Liver (tissue), 9 donors: ENCODE data around the gene LRCOL1. TPM values are rescaled to one million over a fixed set of nuclear protein-coding genes. Genes with fewer than 3 reads are reported as not detected.

ENCODE experiments used
- DNase-seq: peaks from one replicate; pipeline ENCODE4 v3.0.0-alpha.2; 2017; ENCODE audit warnings: low spot score
- H3K27ac ChIP-seq, 2 donors: one replicate each; pipeline ENCODE4 v1.7.0; 2013; ENCODE audit warnings: inconsistent platforms in 2 of 2, low read length in 2 of 2, control low read depth in 1 of 2, low read depth in 1 of 2, mild to moderate bottlenecking in 1 of 2
- H3K27me3 ChIP-seq, 4 donors: one replicate each; pipeline versions ENCODE4 v1.6.1 to v1.7.0; 2013; ENCODE audit warnings: low read length in 3 of 4, inconsistent platforms in 1 of 4, mild to moderate bottlenecking in 1 of 4, moderate library complexity in 1 of 4; ENCODE audit not compliant: control insufficient read depth in 4 of 4, insufficient read depth in 4 of 4
- H3K36me3 ChIP-seq, 4 donors: one replicate each; pipeline versions ENCODE4 v1.6.1 to v1.7.0; 2013; ENCODE audit warnings: low read length in 3 of 4, mild to moderate bottlenecking in 3 of 4, low read depth in 1 of 4, moderate library complexity in 1 of 4; ENCODE audit not compliant: control insufficient read depth in 4 of 4, insufficient read depth in 3 of 4
- H3K4me1 ChIP-seq, 4 donors: one replicate each; pipeline versions ENCODE4 v1.6.1 to v1.7.0; 2013; ENCODE audit warnings: low read length in 3 of 4, mild to moderate bottlenecking in 3 of 4, moderate library complexity in 1 of 4; ENCODE audit not compliant: control insufficient read depth in 4 of 4, insufficient read depth in 4 of 4
- H3K4me3 ChIP-seq, 3 donors: one replicate each; pipeline versions ENCODE4 v1.6.1 to v1.7.0; 2013; ENCODE audit warnings: low read length in 3 of 3, control low read depth in 1 of 3, low read depth in 1 of 3, mild to moderate bottlenecking in 1 of 3
- H3K9ac ChIP-seq, 2 donors: one replicate each; pipeline ENCODE4 v1.7.0; 2013; ENCODE audit warnings: low read length in 2 of 2, mild to moderate bottlenecking in 2 of 2, moderate library complexity in 2 of 2, control low read depth in 1 of 2, low read depth in 1 of 2
- H3K9me3 ChIP-seq, 4 donors: one replicate each; pipeline versions ENCODE4 v1.6.1 to v1.7.0; 2013; ENCODE audit warnings: low read length in 3 of 4; ENCODE audit not compliant: control insufficient read depth in 4 of 4
- FOXA1 ChIP-seq: IDR thresholded peaks from 2 replicates; pipeline ENCODE4 v1.6.1; 2016; ENCODE audit warnings: antibody characterized with exemption
- FOXA2 ChIP-seq: IDR thresholded peaks from 2 replicates; pipeline ENCODE4 v1.6.1; 2016; ENCODE audit warnings: antibody characterized with exemption
- GABPA ChIP-seq, 2 donors: IDR thresholded peaks in 1 of 2; conservative IDR thresholded peaks in 1 of 2; 2 replicates each; pipeline ENCODE4 v1.6.1; 2016; ENCODE audit warnings: antibody characterized with exemption in 2 of 2, mild to moderate bottlenecking in 1 of 2, moderate library complexity in 1 of 2
- JUND ChIP-seq, 2 donors: IDR thresholded peaks; 2 replicates each; pipeline ENCODE4 v1.6.1; 2016; ENCODE audit warnings: antibody characterized with exemption in 2 of 2
- NR2F2 ChIP-seq: IDR thresholded peaks from 2 replicates; pipeline ENCODE4 v1.6.1; 2016; ENCODE audit warnings: antibody characterized with exemption
- RXRA ChIP-seq, 2 donors: IDR thresholded peaks; 2 replicates each; pipeline ENCODE4 v1.6.1; 2017 to 2018; ENCODE audit warnings: antibody characterized with exemption in 2 of 2, mild to moderate bottlenecking in 1 of 2
- SP1 ChIP-seq: IDR thresholded peaks from 2 replicates; pipeline ENCODE4 v1.6.1; 2018; ENCODE audit warnings: antibody characterized with exemption, mild to moderate bottlenecking
- TAF1 ChIP-seq: conservative IDR thresholded peaks from 2 replicates; pipeline ENCODE4 v1.6.1; 2016; ENCODE audit warnings: antibody characterized with exemption, mild to moderate bottlenecking
- YY1 ChIP-seq: IDR thresholded peaks from 2 replicates; pipeline ENCODE4 v1.6.1; 2016; ENCODE audit warnings: antibody characterized with exemption, mild to moderate bottlenecking
- WGBS: extraction: QIAGEN DNeasy Blood & Tissue Kit; methylation state at CpG from one replicate; pipeline ENCODE4 v1.1.7; 2013; 5-methylcytosine and 5-hydroxymethylcytosine counted together
- polyA plus RNA-seq, 2 donors: library from polyadenylated mRNA; stranded (reverse) in 1 of 2; unstranded in 1 of 2; fragments of 200-250 nt in 1 of 2; fragments of >200 nt in 1 of 2; fragmentation: Nextera tagmentation in 1 of 2; extraction: Ambion mirVana in 1 of 2; gene quantifications; one replicate each; pipeline versions ENCODE4 v1.2.1 to v1.2.3, GENCODE V29; 2013 to 2015
- total RNA-seq, 2 donors: library from RNA; depleted of rRNA; stranded (reverse); fragments of >200 nt; gene quantifications; one replicate each; pipeline ENCODE4 v1.2.3, GENCODE V29; 2014
- TF ChIP-seq, protein P1 (sequence below): IDR thresholded peaks from 2 replicates; pipeline ENCODE4 v1.6.1; 2016; ENCODE audit warnings: antibody characterized with exemption
- TF ChIP-seq, protein P2 (sequence below): fragments of 150-350 bp; IDR thresholded peaks from 2 replicates; pipeline ENCODE4 v1.5.1; 2017; ENCODE audit warnings: improper control_type of control experiment, low read depth, low read length; ENCODE audit not compliant: missing input control
- TF ChIP-seq, protein P3 (sequence below): IDR thresholded peaks from 2 replicates; pipeline ENCODE4 v1.6.1; 2016; ENCODE audit warnings: antibody characterized with exemption, mild to moderate bottlenecking
- TF ChIP-seq, protein P4 (sequence below): IDR thresholded peaks from 2 replicates; pipeline ENCODE4 v1.6.1; 2016; ENCODE audit warnings: antibody characterized with exemption
- TF ChIP-seq, protein P5 (sequence below): IDR thresholded peaks from 2 replicates; pipeline ENCODE4 v1.6.1; 2016; ENCODE audit warnings: antibody characterized with exemption
- donor health status: healthy.
- donor health status: healthy.
- donor health status: healthy.
- donor health status: healthy.
- donor health status: healthy.

LRCOL1 gene
- total and polyA plus RNA-seq, 4 donors = 2.6 to 40.7 (median 5.9) TPM; not detected in 1

DNA sequence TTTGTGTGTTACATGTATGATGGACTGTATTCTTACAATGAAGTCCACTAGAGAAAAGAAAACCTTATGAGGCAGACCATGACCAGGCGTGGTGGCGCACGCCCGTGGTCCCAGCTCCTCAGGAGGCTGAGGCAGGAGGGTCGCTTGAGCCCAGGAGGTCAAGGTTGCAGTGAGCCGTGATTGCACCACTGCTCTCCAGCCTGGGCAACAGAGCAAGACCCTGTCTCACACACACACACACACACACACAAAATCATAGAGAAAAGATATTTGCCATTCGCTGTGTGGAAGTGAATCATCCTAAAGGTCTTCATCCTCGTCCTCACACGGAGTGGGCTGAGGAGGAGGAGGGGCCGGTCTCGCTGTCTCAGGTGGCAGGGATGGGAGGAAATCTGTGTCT is 32.3 kb downstream of the LRCOL1 start:
- no peak for TF ChIP-seq RXRA (IDR thresholded peaks at IDR 0.05)
- TF ChIP-seq, protein P1, sequence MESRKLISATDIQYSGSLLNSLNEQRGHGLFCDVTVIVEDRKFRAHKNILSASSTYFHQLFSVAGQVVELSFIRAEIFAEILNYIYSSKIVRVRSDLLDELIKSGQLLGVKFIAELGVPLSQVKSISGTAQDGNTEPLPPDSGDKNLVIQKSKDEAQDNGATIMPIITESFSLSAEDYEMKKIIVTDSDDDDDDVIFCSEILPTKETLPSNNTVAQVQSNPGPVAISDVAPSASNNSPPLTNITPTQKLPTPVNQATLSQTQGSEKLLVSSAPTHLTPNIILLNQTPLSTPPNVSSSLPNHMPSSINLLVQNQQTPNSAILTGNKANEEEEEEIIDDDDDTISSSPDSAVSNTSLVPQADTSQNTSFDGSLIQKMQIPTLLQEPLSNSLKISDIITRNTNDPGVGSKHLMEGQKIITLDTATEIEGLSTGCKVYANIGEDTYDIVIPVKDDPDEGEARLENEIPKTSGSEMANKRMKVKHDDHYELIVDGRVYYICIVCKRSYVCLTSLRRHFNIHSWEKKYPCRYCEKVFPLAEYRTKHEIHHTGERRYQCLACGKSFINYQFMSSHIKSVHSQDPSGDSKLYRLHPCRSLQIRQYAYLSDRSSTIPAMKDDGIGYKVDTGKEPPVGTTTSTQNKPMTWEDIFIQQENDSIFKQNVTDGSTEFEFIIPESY = no peak
- H3K36me3 ChIP-seq = peaks cover 6 to 57% (median 12%) of the 10 kb centered on the region in 4 donors
- H3K27me3 ChIP-seq = no peaks in the 10 kb centered on the region

DNA sequence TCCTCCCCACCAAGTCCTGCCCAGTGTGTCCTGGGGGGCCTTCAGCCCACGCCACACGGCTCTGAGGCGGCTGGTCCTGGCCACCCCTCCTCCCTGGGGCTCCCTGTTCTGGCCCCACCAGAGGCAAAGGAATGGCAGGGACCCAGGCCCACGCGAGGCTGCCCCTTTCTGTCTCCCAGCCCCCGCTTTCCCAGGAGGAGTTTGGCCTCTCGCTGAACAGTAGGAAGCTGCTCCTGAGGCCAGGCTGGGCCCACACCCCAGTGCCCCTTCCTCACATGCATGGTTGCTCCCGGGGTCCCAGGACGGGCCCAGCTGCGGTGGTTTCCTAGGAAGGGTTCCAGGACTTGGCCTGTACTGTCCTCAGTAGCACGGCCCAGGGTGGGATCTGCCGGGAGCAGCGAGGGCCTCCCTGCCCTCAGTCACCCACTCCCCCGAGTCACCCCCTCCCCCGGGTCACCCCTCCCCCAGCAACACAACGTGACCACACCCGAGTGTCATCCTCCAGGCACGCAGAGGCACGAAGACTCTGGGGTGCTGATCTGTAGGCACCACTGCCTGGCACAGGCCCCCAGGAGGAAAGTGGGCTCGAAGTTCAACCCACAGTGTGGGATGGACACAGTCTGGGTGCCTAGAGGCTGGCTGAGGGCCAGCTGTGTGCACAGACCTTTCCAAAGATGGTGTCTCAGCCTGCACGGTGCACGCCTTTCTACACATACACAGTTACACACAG is 33.0 kb downstream of the LRCOL1 start:
- no peaks in the 10 kb centered on the region for H3K4me1 ChIP-seq
- no peak overlapping the region for H3K27ac ChIP-seq
- DNase-seq = no peak
- H3K9me3 ChIP-seq = no peaks in the 10 kb centered on the region
- H3K4me3 ChIP-seq = no peak overlapping the region
- WGBS = 94% methylated on average over 22 of the region's 22 CpGs
- no peak overlapping the region for H3K9ac ChIP-seq
- TF ChIP-seq GABPA (IDR thresholded peaks at IDR 0.05 in 1 of 2, conservative IDR thresholded peaks at IDR 0.05 in 1 of 2) = no peak
- TF ChIP-seq, protein P2, sequence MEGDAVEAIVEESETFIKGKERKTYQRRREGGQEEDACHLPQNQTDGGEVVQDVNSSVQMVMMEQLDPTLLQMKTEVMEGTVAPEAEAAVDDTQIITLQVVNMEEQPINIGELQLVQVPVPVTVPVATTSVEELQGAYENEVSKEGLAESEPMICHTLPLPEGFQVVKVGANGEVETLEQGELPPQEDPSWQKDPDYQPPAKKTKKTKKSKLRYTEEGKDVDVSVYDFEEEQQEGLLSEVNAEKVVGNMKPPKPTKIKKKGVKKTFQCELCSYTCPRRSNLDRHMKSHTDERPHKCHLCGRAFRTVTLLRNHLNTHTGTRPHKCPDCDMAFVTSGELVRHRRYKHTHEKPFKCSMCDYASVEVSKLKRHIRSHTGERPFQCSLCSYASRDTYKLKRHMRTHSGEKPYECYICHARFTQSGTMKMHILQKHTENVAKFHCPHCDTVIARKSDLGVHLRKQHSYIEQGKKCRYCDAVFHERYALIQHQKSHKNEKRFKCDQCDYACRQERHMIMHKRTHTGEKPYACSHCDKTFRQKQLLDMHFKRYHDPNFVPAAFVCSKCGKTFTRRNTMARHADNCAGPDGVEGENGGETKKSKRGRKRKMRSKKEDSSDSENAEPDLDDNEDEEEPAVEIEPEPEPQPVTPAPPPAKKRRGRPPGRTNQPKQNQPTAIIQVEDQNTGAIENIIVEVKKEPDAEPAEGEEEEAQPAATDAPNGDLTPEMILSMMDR = no peak
- TF ChIP-seq, protein P1 = no peak
- no peak for TF ChIP-seq RXRA (IDR thresholded peaks at IDR 0.05)
- no peak for TF ChIP-seq JUND (IDR thresholded peaks at IDR 0.05)
- H3K36me3 ChIP-seq = peaks cover 6 to 59% (median 11%) of the 10 kb centered on the region in 4 donors
- no peaks in the 10 kb centered on the region for H3K27me3 ChIP-seq

More for the DNA sequence above, 32.3 kb downstream of the LRCOL1 start:
- no peak overlapping the region for H3K9ac ChIP-seq
- H3K27ac ChIP-seq = no peak overlapping the region
- H3K4me1 ChIP-seq = no peaks in the 10 kb centered on the region
- no peak overlapping the region for H3K4me3 ChIP-seq
- 87% methylated on average over 11 of the region's 11 CpGs for WGBS
- no peak for DNase-seq
- H3K9me3 ChIP-seq = no peaks in the 10 kb centered on the region

DNA sequence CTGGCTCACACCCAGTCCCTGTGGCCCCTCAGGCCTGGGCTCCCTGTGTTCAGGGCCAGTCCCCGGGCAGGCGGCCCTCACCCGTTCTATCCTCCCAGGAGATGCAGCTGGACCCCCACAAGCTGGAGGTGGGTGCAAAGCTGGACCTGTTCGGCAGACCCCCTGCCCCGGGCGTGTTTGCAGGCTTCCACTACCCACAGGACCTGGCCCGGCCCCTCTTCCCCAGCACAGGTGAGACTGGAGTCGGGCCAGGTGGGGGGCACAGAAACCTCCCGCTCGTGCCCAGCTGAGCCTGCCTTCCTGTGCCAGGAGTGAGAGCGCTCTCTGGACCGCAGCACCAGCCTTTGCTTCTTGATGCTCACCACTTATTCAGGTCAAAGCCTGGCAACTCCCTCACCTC is 33.7 kb downstream of the LRCOL1 start:
- Histone ChIP-seq H3K36me3 (peaks cover 6 to 59% (median 11%) of the 10 kb centered on the region in 4 donors), H3K27me3 (no peaks in the 10 kb centered on the region), H3K4me3 (no peak overlapping the region), H3K27ac (no peak overlapping the region), H3K9ac (no peak overlapping the region), H3K9me3 (no peaks in the 10 kb centered on the region), H3K4me1 (no peaks in the 10 kb centered on the region)
- DNase-seq = no peak
- 98% methylated on average over 12 of the region's 12 CpGs for WGBS
- TF ChIP-seq, protein P3, sequence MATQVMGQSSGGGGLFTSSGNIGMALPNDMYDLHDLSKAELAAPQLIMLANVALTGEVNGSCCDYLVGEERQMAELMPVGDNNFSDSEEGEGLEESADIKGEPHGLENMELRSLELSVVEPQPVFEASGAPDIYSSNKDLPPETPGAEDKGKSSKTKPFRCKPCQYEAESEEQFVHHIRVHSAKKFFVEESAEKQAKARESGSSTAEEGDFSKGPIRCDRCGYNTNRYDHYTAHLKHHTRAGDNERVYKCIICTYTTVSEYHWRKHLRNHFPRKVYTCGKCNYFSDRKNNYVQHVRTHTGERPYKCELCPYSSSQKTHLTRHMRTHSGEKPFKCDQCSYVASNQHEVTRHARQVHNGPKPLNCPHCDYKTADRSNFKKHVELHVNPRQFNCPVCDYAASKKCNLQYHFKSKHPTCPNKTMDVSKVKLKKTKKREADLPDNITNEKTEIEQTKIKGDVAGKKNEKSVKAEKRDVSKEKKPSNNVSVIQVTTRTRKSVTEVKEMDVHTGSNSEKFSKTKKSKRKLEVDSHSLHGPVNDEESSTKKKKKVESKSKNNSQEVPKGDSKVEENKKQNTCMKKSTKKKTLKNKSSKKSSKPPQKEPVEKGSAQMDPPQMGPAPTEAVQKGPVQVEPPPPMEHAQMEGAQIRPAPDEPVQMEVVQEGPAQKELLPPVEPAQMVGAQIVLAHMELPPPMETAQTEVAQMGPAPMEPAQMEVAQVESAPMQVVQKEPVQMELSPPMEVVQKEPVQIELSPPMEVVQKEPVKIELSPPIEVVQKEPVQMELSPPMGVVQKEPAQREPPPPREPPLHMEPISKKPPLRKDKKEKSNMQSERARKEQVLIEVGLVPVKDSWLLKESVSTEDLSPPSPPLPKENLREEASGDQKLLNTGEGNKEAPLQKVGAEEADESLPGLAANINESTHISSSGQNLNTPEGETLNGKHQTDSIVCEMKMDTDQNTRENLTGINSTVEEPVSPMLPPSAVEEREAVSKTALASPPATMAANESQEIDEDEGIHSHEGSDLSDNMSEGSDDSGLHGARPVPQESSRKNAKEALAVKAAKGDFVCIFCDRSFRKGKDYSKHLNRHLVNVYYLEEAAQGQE = no peak
- TF ChIP-seq, protein P4, sequence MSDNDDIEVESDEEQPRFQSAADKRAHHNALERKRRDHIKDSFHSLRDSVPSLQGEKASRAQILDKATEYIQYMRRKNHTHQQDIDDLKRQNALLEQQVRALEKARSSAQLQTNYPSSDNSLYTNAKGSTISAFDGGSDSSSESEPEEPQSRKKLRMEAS = no peak
- no peak for TF ChIP-seq SP1
- no peak for TF ChIP-seq NR2F2
- TF ChIP-seq, protein P5, sequence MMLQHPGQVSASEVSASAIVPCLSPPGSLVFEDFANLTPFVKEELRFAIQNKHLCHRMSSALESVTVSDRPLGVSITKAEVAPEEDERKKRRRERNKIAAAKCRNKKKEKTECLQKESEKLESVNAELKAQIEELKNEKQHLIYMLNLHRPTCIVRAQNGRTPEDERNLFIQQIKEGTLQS = no peak
- no peak for TF ChIP-seq FOXA1
- no peak for TF ChIP-seq YY1
- no peak for TF ChIP-seq FOXA2
- no peak for TF ChIP-seq TAF1
- TF ChIP-seq, protein P1 = no peak
